ENCODE data around the gene FAM114A1.
A peak's percentile ranks its signal among the peaks of the same experiment; 100 is the strongest.

The FAM114A1 gene

DNA sequence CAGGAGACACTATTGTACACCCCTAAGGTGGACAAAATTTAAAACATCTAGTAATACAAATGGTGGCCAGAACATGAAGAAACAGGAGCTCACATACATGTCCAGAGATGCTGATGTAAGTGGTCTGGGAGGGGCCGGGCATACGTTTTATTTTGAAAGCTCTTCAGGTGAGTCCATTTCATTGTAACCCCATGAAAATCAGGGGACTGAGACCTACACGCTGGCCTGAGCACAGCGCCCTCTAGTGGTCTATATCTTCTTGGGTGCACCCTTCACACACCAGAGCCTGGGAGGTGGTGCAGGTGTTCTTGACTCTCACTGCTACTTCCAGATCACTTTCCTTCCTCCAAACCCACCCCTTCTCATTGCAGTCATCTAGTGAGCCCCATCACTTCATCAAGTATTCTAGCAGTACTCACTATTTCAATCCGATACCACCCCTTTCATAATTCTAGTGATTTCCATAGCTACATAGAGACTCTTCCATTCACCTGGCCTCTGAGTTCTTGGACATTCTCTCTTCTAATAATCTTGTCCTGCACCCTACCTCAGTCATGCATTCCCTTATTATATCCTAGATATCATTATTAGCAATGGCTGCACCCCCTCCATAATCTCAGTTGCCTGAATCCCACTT, 6.7 kb upstream of the FAM114A1 start:
- H3K27me3 ChIP-seq (ENCODE audit: control insufficient read depth, insufficient read depth, low read length): no peaks in the 10 kb centered on the region
- H3K36me3 ChIP-seq (ENCODE audit: control insufficient read depth, insufficient read depth, low read length): no peaks in the 10 kb centered on the region
- no peaks in the 10 kb centered on the region for H3K9me3 ChIP-seq (ENCODE audit: control insufficient read depth, insufficient read depth, low read length)
- H3K4me1 ChIP-seq (ENCODE audit: control insufficient read depth, insufficient read depth, low read length): peaks cover 5% of the 10 kb centered on the region
- no peak overlapping the region for H3K9ac ChIP-seq (ENCODE audit: low read depth, low read length)
- no peak overlapping the region for H3K4me3 ChIP-seq (ENCODE audit: low read depth, low read length)

DNA sequence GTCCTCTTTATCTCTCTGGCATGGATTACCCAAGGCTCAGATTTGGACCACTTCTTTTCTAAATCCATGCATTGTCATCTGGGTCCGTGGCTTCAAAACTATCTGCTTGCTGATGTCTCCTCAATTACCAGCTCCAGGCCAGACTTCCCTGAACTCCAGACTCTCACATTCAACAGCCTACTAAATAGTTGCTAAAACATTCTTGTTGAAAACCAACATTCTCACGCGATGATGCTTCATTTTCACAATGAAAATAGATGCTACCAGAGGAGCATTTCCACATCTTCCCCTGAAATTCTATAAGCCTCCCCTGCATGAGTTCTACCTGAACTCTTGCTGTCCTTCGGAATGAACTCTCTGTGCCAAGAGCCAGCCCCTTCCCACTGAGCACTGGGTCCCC, 5.8 kb upstream of the FAM114A1 start:
- H3K36me3 ChIP-seq (ENCODE audit: control insufficient read depth, insufficient read depth, low read length): no peaks in the 10 kb centered on the region
- H3K9me3 ChIP-seq (ENCODE audit: control insufficient read depth, insufficient read depth, low read length): no peaks in the 10 kb centered on the region
- H3K9ac ChIP-seq (ENCODE audit: low read depth, low read length): no peak overlapping the region
- H3K27me3 ChIP-seq (ENCODE audit: control insufficient read depth, insufficient read depth, low read length): no peaks in the 10 kb centered on the region
- peaks cover 2% of the 10 kb centered on the region for H3K4me1 ChIP-seq (ENCODE audit: control insufficient read depth, insufficient read depth, low read length)
- no peak overlapping the region for H3K4me3 ChIP-seq (ENCODE audit: low read depth, low read length)

DNA sequence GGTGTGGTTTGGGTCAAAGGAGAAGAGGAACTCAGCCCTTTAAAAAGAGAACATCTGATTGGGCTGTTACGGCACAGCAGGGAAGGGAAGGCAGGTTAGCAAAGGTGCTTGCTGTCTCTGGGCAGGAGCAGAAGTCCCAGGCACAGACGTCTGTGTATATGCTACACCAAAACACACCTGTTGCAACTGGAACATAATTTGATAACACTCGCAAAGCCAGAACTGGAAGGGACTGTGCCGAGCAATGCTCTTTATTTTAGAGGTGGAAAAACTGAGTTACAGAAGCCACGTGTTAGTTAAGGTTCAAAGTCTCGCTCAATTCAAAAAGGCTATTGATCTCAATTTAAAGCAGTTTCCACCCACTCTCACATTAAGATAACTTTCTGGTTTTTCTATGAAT, 2.2 kb upstream of the FAM114A1 start:
- Histone ChIP-seq H3K4me3 (ENCODE audit: low read depth, low read length) (no peak overlapping the region), H3K27me3 (ENCODE audit: control insufficient read depth, insufficient read depth, low read length) (no peaks in the 10 kb centered on the region), H3K36me3 (ENCODE audit: control insufficient read depth, insufficient read depth, low read length) (no peaks in the 10 kb centered on the region), H3K9me3 (ENCODE audit: control insufficient read depth, insufficient read depth, low read length) (no peaks in the 10 kb centered on the region), H3K4me1 (ENCODE audit: control insufficient read depth, insufficient read depth, low read length) (no peaks in the 10 kb centered on the region), H3K9ac (ENCODE audit: low read depth, low read length) (no peak overlapping the region)

DNA sequence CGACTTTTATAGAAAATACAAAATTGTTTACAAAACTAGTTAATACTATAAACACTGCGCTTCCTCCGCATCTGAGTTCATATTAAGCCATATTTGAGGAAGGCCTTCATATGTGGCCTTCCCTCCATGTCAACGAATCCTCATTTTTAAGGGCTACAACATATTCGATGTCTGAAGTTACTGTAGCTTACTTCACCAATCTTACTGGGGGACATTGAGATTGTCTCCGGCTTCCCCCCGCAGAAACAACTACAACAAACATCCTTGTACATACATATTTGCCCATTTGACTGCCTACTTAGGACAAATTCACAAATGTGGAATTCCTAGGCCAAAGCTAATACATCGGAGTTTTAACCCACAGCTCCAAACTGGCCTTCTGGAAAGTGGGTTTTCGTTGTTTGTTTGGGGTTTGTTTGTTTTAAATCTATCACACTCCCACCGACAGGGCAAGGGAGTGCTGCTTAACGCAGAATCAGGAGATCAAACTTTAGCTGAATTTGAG, 581 bp upstream of the FAM114A1 start:
- H3K36me3 ChIP-seq (ENCODE audit: control insufficient read depth, insufficient read depth, low read length): no peaks in the 10 kb centered on the region
- H3K4me1 ChIP-seq (ENCODE audit: control insufficient read depth, insufficient read depth, low read length): no peaks in the 10 kb centered on the region
- H3K4me3 ChIP-seq (ENCODE audit: low read depth, low read length): peak overlapping the region; percentile 45
- H3K9ac ChIP-seq (ENCODE audit: low read depth, low read length): peak overlapping the region; percentile 38
- H3K9me3 ChIP-seq (ENCODE audit: control insufficient read depth, insufficient read depth, low read length): no peaks in the 10 kb centered on the region
- H3K27me3 ChIP-seq (ENCODE audit: control insufficient read depth, insufficient read depth, low read length): no peaks in the 10 kb centered on the region

DNA sequence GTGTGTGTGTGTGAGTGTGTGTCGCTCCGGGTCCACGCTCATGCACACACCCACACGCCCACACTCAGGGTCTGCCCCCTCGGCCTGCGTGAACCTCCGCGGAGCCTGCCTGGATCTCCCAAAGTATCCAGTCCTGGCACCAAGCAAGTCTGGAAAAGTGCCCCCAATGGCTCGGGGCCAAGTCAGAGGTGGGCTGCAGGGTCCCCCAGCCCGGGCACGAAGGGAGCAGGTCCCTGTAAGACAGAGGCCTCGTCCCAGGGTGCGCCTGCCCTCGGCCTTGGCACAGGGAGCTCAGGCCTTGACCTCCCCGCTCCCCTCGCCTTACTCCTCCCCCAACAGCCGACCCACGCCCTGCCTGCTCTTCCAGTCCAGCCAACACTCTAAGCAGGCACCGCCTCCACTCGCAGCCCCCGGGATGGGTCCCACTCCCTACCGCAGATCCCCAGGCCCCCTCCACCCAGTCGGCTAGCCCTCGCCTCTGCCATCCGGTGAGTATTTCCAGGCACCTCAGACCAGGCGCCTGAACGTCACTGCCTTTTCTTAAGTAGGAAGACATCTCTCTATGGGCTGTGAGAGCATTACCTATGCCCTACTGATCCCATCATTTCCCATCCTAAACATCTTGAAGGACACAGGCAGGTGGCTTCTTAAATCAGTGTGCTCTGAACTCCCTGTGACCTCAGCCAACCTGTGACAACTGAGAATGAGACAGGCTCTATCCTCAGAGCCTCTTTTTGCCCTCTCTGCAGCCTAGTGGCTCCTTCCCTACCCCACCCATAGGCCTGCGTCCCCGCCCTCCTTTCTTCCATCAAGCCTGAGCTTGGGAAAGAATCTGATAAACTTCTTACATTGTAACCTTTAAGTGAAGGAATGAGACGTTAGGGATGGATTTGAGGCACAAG, 704 bp downstream of the FAM114A1 start:
- peak overlapping the region; percentile 76 for H3K4me3 ChIP-seq (ENCODE audit: low read depth, low read length)
- H3K9me3 ChIP-seq (ENCODE audit: control insufficient read depth, insufficient read depth, low read length): no peaks in the 10 kb centered on the region
- H3K9ac ChIP-seq (ENCODE audit: low read depth, low read length): peak overlapping the region; percentile 87
- no peaks in the 10 kb centered on the region for H3K4me1 ChIP-seq (ENCODE audit: control insufficient read depth, insufficient read depth, low read length)
- no peaks in the 10 kb centered on the region for H3K36me3 ChIP-seq (ENCODE audit: control insufficient read depth, insufficient read depth, low read length)
- no peaks in the 10 kb centered on the region for H3K27me3 ChIP-seq (ENCODE audit: control insufficient read depth, insufficient read depth, low read length)

DNA sequence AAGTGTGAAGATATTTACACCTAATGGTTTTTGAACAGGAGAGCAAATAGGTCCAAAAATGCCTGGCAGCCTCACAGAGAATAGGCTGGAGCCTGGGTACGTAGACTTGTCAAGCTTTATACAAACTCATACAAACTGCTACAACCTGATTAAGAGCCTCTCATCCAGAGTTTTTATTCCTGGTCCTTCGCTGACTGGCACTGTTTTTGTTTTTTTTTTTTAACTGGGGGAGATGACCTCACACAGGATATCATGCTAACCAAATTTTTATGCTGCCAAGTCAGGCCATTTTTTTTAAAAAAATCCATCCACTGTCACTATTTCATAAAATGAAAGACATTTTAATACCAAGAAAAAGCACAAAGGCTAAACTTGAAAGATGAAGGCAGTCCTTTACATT, 1.9 kb downstream of the FAM114A1 start:
- Histone ChIP-seq H3K36me3 (ENCODE audit: control insufficient read depth, insufficient read depth, low read length) (no peaks in the 10 kb centered on the region), H3K4me1 (ENCODE audit: control insufficient read depth, insufficient read depth, low read length) (no peaks in the 10 kb centered on the region), H3K4me3 (ENCODE audit: low read depth, low read length) (no peak overlapping the region), H3K27me3 (ENCODE audit: control insufficient read depth, insufficient read depth, low read length) (no peaks in the 10 kb centered on the region), H3K9me3 (ENCODE audit: control insufficient read depth, insufficient read depth, low read length) (no peaks in the 10 kb centered on the region), H3K9ac (ENCODE audit: low read depth, low read length) (no peak overlapping the region)

DNA sequence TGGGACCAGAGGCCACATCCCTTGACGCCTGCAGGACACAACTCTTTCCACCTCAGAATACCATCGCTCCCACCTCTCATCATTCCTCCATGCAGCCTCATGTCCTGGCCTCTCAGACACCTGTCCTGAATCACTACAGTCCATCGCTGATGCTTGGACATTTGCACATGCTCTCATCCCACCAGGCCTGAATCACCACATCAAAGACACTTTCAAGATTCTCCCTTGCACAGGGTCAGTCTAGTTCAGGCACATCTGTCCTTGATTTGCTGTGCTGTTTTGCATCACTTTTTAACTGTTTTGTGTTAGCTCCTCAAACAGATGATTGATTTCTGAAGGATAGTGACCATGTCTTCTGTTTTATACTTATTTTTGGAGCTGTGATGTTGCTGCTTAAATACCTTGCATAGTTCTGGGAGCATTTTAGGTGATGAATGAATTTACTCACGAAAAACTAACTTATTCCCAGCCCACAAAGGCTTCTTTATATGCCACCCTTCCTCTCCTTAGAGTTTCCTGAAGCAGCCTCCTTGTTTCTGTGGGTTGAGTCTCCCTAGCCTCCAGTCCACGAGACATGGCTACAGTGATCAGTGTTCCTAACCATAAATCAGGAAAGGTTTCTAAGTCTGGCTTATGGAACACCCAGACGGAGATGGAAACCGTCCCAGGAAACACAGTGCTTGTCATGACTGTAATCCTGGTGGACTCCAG, 2.6 kb downstream of the FAM114A1 start:
- Histone ChIP-seq H3K27me3 (ENCODE audit: control insufficient read depth, insufficient read depth, low read length) (no peaks in the 10 kb centered on the region), H3K4me1 (ENCODE audit: control insufficient read depth, insufficient read depth, low read length) (no peaks in the 10 kb centered on the region)

DNA sequence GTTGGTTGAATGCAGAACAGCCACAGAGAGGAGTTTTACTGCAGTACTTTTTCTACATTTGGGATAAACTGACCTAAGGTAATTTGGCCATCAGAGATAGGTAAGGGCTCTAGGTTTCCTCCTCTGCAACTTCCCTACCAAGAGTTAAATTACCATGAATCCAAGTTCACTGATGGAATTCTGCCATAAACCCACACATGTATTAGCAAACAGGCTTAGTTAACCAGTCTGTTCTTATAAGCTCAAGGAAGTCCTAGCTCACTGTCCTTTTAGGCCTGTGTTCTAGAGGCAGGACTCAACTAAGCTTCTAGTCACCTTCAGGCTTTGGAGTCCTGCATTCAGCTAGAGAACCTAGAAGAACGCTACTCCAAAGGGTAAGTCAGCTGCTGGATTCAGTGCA, 4.0 kb downstream of the FAM114A1 start:
- H3K4me1 ChIP-seq (ENCODE audit: control insufficient read depth, insufficient read depth, low read length): no peaks in the 10 kb centered on the region
- H3K9me3 ChIP-seq (ENCODE audit: control insufficient read depth, insufficient read depth, low read length): no peaks in the 10 kb centered on the region
- H3K36me3 ChIP-seq (ENCODE audit: control insufficient read depth, insufficient read depth, low read length): no peaks in the 10 kb centered on the region

More for the DNA sequence above, 2.6 kb downstream of the FAM114A1 start:
- Histone ChIP-seq H3K9ac (ENCODE audit: low read depth, low read length) (no peak overlapping the region), H3K9me3 (ENCODE audit: control insufficient read depth, insufficient read depth, low read length) (no peaks in the 10 kb centered on the region), H3K36me3 (ENCODE audit: control insufficient read depth, insufficient read depth, low read length) (no peaks in the 10 kb centered on the region), H3K4me3 (ENCODE audit: low read depth, low read length) (no peak overlapping the region)

DNA sequence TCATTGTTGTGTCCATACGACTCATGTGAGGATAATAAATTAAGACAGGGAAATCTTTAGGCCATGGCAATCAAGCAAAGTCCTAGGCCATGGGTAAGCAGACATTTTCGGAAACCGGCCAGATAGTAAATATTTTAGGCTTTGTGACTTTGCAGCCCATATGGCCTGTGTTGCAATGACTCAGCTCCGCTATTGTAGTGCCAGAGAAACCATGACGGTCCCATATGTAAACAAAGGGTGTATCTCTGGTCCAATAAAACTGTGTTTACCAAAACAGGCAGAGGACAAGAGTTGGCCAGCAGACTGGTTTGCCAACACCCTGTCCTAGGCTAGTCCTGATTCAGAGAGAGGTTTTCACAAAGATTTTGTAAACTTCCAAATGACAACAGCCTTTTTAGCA, 5.0 kb downstream of the FAM114A1 start:
- H3K9me3 ChIP-seq (ENCODE audit: control insufficient read depth, insufficient read depth, low read length): no peaks in the 10 kb centered on the region
- no peaks in the 10 kb centered on the region for H3K27me3 ChIP-seq (ENCODE audit: control insufficient read depth, insufficient read depth, low read length)
- no peaks in the 10 kb centered on the region for H3K4me1 ChIP-seq (ENCODE audit: control insufficient read depth, insufficient read depth, low read length)
- H3K9ac ChIP-seq (ENCODE audit: low read depth, low read length): no peak overlapping the region
- no peaks in the 10 kb centered on the region for H3K36me3 ChIP-seq (ENCODE audit: control insufficient read depth, insufficient read depth, low read length)
- H3K4me3 ChIP-seq (ENCODE audit: low read depth, low read length): no peak overlapping the region

More for the DNA sequence above, 4.0 kb downstream of the FAM114A1 start:
- H3K9ac ChIP-seq (ENCODE audit: low read depth, low read length): no peak overlapping the region
- H3K4me3 ChIP-seq (ENCODE audit: low read depth, low read length): no peak overlapping the region
- H3K27me3 ChIP-seq (ENCODE audit: control insufficient read depth, insufficient read depth, low read length): no peaks in the 10 kb centered on the region

DNA sequence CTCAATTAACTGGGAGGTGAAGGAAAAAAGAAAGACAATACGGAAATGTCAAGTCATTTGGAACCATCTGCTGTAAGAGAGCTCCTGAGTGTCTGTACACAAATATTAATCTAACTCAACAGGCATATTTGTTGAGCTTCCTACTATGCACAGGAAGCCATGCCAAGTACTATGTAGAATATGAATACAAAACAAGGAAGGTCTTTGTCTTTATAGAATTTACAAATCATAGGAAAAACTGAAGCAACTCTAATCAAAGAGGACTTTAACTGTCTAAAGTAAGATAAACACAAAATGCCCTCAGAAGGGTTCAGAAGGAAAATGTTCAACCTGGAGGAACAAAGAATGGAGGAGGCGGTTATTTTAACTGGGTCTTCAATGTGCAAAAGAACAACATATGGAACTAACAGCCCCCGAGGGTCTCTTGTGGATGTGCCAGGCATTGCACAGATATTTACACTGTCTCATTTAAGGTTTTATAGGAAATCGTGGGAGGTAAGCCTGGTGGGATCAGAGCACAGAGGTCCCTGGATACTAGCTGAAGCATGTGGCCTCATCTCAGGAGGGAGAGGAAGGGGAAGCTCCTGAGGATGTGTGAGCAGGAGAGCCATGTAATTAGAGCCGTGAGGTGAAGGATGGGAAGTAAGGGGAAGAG, 5.8 kb downstream of the FAM114A1 start:
- no peak overlapping the region for H3K4me3 ChIP-seq (ENCODE audit: low read depth, low read length)
- no peaks in the 10 kb centered on the region for H3K4me1 ChIP-seq (ENCODE audit: control insufficient read depth, insufficient read depth, low read length)

DNA sequence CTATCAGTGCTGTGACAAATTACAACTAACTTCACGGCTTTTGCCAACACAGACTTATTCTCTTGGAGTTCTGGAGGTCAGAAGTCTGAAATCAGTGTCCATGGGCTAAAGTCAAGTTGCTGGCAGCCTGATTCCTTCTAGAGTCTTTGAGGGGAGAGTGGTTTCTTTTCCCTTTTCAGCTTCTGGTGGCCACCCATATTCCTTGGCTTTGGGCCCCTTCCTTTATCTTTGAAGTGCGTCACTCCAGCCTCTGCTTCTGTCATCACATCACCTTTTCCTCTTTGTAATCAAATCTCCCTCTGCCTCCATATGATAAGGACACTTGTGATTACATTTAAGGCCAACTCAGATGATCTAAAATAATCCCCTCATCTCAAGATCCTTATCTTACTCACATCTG, 9.0 kb downstream of the FAM114A1 start:
- Histone ChIP-seq H3K36me3 (ENCODE audit: control insufficient read depth, insufficient read depth, low read length) (no peaks in the 10 kb centered on the region), H3K27me3 (ENCODE audit: control insufficient read depth, insufficient read depth, low read length) (no peaks in the 10 kb centered on the region), H3K9ac (ENCODE audit: low read depth, low read length) (no peak overlapping the region), H3K4me1 (ENCODE audit: control insufficient read depth, insufficient read depth, low read length) (no peaks in the 10 kb centered on the region), H3K9me3 (ENCODE audit: control insufficient read depth, insufficient read depth, low read length) (no peaks in the 10 kb centered on the region), H3K4me3 (ENCODE audit: low read depth, low read length) (no peak overlapping the region)

More for the DNA sequence above, 5.8 kb downstream of the FAM114A1 start:
- H3K36me3 ChIP-seq (ENCODE audit: control insufficient read depth, insufficient read depth, low read length): no peaks in the 10 kb centered on the region
- no peaks in the 10 kb centered on the region for H3K9me3 ChIP-seq (ENCODE audit: control insufficient read depth, insufficient read depth, low read length)
- H3K9ac ChIP-seq (ENCODE audit: low read depth, low read length): no peak overlapping the region
- no peaks in the 10 kb centered on the region for H3K27me3 ChIP-seq (ENCODE audit: control insufficient read depth, insufficient read depth, low read length)
